ENCODE results near the gene PLOD2. TPM values are rescaled to one million over a fixed set of nuclear protein-coding genes. Genes with fewer than 3 reads are reported as not detected.

PLOD2 gene
- total RNA-seq, 1 donor from 2014 or later = 21.1 TPM

DNA sequence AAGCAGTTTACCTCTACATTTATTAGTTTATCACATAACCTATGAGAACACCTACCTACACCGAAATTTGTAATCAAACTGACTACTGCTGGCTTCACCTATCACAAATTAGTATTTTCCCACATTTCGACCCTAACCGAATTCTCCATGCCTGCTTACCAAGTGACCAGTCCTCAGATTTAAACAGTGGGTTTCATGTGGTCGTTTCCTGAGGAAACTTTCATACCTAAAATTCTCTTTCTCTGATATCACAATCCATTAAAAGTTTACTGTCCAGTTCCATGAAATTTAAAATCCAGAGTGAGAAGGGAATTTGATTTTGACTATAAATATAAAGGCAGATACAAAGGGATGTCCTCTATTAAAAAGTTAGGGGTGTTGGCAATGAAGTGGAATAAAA lies 1.9 kb downstream of the PLOD2 start:
- no peaks in the 10 kb centered on the region for H3K9me3 ChIP-seq (replicated peaks)
- peaks cover 87% of the 10 kb centered on the region for H3K4me1 ChIP-seq
- H3K4me3 ChIP-seq = peak overlapping the region; percentile 88
- H3K27me3 ChIP-seq (ENCODE audit: low read depth) = no peaks in the 10 kb centered on the region
- no peak for TF ChIP-seq CTCF (IDR thresholded peaks at IDR 0.05; ENCODE audit: borderline replicate concordance)
- intact Hi-C loops (cut with micrococcal nuclease) = no loop called here
- H3K27ac ChIP-seq (replicated peaks) = peak overlapping the region; percentile 98
- H3K36me3 ChIP-seq = no peaks in the 10 kb centered on the region
- DNase-seq = no peak

- Histone ChIP-seq H3K36me3 (no peaks in the 10 kb centered on the region), H3K9me3 (replicated peaks) (no peaks in the 10 kb centered on the region), H3K27ac (replicated peaks) (peak overlapping the region; percentile 98), H3K4me3 (peak overlapping the region; percentile 88), H3K27me3 (ENCODE audit: low read depth) (no peaks in the 10 kb centered on the region), H3K4me1 (peaks cover 98% of the 10 kb centered on the region)
- no peak for TF ChIP-seq CTCF (IDR thresholded peaks at IDR 0.05; ENCODE audit: borderline replicate concordance)
- intact Hi-C loops (cut with micrococcal nuclease) = no loop called here
- DNase-seq = no peak
Observed at GRCh38 chr3:146157325-146158060, 3.5 kb downstream of the PLOD2 start.

GRCh38 chr3:146156666-146157314 lies 4.2 kb downstream of the PLOD2 start:
- H3K27ac ChIP-seq (replicated peaks) = peak overlapping the region; percentile 98
- no peak for TF ChIP-seq CTCF (IDR thresholded peaks at IDR 0.05; ENCODE audit: borderline replicate concordance)
- peak overlapping the region; percentile 88 for H3K4me3 ChIP-seq
- H3K27me3 ChIP-seq (ENCODE audit: low read depth) = no peaks in the 10 kb centered on the region
- intact Hi-C loops (cut with micrococcal nuclease) = no loop called here
- H3K9me3 ChIP-seq (replicated peaks) = no peaks in the 10 kb centered on the region
- H3K4me1 ChIP-seq = peaks cover 95% of the 10 kb centered on the region
- no peaks in the 10 kb centered on the region for H3K36me3 ChIP-seq
- DNase-seq = no peak

DNA sequence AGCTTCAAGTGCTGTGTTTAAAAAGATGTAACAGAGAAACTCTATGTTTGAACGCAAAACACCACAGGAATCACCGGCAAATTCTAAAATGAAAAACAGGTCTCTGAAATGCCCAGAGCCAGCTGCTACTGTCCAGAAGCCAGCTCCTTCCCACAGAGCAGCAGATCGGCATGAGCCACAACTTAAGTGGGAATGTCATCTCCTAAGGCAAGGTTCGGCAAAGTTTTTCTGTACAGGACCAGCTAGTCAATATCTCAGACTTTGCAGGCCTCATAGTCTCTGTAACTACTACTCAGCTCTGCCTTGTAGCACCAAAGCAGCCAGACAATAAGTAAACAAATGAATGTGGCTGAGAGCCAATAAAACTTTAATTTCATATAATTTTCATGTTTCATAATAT lies 4.9 kb downstream of the PLOD2 start:
- TF ChIP-seq CTCF (IDR thresholded peaks at IDR 0.05; ENCODE audit: borderline replicate concordance) = no peak
- intact Hi-C loops (cut with micrococcal nuclease) = no loop called here
- no peaks in the 10 kb centered on the region for H3K9me3 ChIP-seq (replicated peaks)
- H3K4me1 ChIP-seq = peaks cover 88% of the 10 kb centered on the region
- peaks cover 4% of the 10 kb centered on the region for H3K36me3 ChIP-seq
- H3K27me3 ChIP-seq (ENCODE audit: low read depth) = no peaks in the 10 kb centered on the region
- peak overlapping the region; percentile 88 for H3K4me3 ChIP-seq
- H3K27ac ChIP-seq (replicated peaks) = peak overlapping the region; percentile 98
- peak; percentile 25 for DNase-seq

- Histone ChIP-seq H3K27ac (replicated peaks) (peak overlapping the region; percentile 98), H3K36me3 (peaks cover 6% of the 10 kb centered on the region), H3K4me3 (no peak overlapping the region), H3K27me3 (ENCODE audit: low read depth) (no peaks in the 10 kb centered on the region), H3K4me1 (peaks cover 83% of the 10 kb centered on the region), H3K9me3 (replicated peaks) (no peaks in the 10 kb centered on the region)
- no peak for DNase-seq
- intact Hi-C loops (cut with micrococcal nuclease) = no loop called here
- TF ChIP-seq CTCF (IDR thresholded peaks at IDR 0.05; ENCODE audit: borderline replicate concordance) = no peak
Observed at GRCh38 chr3:146154995-146155394, 6.0 kb downstream of the PLOD2 start.
